ENCODE measurements around the gene FBRSL1.

DNA sequence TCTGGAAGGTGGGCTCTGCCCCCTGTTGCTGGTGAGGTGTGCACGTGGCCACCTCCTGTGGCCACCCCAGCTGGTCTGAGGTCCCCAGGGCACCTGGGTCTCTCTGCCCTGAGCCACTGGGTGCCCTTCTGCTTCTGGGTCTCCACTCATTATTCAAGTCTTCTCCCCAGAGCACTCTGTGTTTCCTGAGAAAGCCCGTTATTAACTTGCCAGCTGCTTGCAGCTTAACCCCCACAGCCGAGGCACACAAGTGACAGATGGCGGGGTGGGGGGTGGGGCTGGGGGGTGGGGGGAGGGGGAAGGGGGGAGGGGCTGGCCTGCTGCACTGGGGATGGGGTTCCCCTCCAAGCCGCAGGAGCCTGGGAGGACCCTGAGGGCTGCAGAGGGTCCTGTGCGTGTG lies 40.5 kb downstream of the FBRSL1 start:
- TF ChIP-seq, protein P1, sequence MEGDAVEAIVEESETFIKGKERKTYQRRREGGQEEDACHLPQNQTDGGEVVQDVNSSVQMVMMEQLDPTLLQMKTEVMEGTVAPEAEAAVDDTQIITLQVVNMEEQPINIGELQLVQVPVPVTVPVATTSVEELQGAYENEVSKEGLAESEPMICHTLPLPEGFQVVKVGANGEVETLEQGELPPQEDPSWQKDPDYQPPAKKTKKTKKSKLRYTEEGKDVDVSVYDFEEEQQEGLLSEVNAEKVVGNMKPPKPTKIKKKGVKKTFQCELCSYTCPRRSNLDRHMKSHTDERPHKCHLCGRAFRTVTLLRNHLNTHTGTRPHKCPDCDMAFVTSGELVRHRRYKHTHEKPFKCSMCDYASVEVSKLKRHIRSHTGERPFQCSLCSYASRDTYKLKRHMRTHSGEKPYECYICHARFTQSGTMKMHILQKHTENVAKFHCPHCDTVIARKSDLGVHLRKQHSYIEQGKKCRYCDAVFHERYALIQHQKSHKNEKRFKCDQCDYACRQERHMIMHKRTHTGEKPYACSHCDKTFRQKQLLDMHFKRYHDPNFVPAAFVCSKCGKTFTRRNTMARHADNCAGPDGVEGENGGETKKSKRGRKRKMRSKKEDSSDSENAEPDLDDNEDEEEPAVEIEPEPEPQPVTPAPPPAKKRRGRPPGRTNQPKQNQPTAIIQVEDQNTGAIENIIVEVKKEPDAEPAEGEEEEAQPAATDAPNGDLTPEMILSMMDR (IDR thresholded peaks at IDR 0.05; ENCODE audit: insufficient read depth, low read length): no peak
- TF ChIP-seq POLR2AphosphoS5 (IDR thresholded peaks at IDR 0.05; ENCODE audit: low read depth) (no peak), GABPA (IDR thresholded peaks at IDR 0.05; ENCODE audit: low read depth) (no peak)
- TF ChIP-seq, protein P2, sequence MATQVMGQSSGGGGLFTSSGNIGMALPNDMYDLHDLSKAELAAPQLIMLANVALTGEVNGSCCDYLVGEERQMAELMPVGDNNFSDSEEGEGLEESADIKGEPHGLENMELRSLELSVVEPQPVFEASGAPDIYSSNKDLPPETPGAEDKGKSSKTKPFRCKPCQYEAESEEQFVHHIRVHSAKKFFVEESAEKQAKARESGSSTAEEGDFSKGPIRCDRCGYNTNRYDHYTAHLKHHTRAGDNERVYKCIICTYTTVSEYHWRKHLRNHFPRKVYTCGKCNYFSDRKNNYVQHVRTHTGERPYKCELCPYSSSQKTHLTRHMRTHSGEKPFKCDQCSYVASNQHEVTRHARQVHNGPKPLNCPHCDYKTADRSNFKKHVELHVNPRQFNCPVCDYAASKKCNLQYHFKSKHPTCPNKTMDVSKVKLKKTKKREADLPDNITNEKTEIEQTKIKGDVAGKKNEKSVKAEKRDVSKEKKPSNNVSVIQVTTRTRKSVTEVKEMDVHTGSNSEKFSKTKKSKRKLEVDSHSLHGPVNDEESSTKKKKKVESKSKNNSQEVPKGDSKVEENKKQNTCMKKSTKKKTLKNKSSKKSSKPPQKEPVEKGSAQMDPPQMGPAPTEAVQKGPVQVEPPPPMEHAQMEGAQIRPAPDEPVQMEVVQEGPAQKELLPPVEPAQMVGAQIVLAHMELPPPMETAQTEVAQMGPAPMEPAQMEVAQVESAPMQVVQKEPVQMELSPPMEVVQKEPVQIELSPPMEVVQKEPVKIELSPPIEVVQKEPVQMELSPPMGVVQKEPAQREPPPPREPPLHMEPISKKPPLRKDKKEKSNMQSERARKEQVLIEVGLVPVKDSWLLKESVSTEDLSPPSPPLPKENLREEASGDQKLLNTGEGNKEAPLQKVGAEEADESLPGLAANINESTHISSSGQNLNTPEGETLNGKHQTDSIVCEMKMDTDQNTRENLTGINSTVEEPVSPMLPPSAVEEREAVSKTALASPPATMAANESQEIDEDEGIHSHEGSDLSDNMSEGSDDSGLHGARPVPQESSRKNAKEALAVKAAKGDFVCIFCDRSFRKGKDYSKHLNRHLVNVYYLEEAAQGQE (IDR thresholded peaks at IDR 0.05; ENCODE audit: insufficient replicate concordance, low read depth): no peak

Data from HL-60 (cell line).